GM21825 (cell line): ENCODE results near the gene SRPK1.
"Not testable (repeated sequence)": the region's sequence is repeated elsewhere in the genome, so short reads cannot be mapped to it uniquely, and the experiment has no call there.

Experiments used
- ATAC-seq: cut with Tn5 transposase; IDR thresholded peaks from one replicate; pipeline ENCODE4 v1.9.1; 2021; ENCODE audit warnings: mild to moderate bottlenecking, moderate library complexity; ENCODE audit not compliant: unreplicated experiment

SRPK1 gene

DNA sequence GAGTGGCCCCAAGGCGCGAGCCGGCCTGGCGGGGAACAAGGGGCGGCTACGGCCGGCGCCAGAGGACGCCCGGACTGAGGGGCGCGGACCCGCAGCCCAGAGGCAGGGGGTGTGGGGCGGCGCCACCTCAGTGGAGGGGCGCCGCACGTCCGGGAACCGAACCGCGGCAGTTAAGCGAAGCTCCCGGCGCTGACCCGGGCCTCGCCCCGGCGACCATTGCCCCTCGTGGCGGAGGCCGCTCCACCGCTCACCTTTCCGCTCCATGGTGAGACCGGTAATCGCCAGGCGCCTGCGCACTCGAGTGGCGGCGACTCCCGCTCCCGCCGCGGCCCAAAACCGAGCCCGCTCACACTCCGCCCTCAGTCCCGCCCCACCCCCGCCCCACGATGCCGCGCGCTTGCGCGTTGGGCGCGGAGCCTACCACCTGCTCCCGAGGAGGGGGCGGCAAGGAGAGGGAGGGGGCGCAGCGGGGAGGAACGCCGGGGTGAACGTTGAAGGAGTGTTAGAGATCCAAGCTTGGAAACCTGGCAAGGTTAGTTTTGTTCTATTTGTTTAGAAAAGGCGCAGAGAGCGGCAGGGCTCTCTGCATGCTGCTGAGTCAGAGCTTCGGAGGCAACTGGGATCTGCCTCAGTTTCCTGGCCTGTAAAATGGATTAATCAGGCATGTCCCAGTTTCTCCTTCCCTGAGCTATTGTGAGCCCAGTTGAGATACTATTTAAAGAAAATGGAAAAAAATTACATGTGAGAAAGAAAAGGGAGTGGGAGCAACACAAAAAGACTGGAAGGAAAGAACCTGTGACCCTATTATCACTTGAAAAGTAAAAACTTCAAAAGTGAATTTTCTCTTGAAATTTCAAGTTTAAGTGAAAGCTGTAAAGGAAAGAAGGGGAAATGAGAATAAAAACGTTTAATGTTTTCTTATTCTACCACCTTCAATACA is at the start of gene SRPK1:
SRPK1 (minus strand) TSS at position 306 of the 940 bp plus-strand sequence; CDS start at position 264, 42 bp downstream.
- peak; percentile 69 for ATAC-seq

GRCh38 chr6:35970181-35970580 is 49.3 kb upstream of the SRPK1 start:
- no peak for ATAC-seq

GRCh38 chr6:35969646-35970045 is 48.7 kb upstream of the SRPK1 start:
- ATAC-seq = no peak

DNA sequence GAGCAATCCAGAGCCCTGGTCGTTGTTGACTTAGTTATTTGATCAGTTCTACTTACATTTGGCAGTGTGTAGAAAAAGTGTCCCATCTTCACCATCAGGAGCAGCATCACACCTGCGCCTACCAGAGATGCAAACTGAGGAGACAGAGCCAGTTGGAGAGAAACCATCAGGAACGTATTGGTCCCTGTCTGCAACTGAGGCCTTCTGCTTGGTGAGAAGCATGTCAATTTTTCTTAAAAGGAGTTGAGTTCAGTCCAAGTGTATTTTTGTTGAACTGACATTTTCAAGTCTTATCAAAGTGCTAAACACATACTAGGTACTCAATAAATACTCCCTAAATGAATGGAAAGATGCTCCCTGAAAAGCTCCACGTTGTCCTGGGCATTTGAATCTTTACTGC is 47.9 kb upstream of the SRPK1 start:
- no peak for ATAC-seq

- ATAC-seq = no peak
Observed at GRCh38 chr6:35967076-35967774, 46.3 kb upstream of the SRPK1 start.

DNA sequence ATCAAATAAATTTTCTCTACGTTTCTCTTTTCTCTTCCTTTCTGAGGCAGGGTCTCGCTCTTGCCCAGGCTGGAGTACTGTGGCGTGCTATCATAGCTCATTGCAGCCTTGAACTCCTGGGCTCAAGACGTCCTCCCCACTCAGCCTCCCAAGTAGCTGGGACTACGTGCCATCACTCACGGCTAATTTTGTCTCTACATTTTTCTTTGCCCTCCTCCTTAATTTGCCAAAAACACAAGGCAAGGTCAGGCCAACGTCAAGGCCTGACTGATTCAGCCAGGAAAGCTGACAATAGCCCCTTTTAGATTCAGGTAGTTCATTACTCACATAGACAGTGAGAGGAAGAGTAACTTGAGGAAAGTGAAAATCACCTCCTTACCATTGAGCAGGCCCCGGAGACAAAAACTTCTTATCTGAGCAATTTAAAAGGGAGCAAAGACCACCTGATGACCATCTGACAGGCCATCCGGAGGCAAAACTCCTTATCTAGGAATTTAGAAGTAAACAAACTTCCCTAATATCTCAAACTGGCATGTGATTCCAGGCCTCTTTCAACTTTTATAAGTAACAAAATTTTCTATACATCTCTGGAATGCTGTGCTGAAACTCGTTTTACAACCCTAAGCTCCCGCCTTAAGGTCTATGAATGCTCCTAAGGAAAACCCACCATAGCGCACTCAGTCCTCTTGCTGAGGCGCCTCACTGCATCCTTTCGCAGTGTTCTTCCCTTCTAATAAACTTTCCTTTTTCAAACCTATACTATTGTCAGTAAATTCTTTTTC is 42.1 kb upstream of the SRPK1 start:
- no peak for ATAC-seq

DNA sequence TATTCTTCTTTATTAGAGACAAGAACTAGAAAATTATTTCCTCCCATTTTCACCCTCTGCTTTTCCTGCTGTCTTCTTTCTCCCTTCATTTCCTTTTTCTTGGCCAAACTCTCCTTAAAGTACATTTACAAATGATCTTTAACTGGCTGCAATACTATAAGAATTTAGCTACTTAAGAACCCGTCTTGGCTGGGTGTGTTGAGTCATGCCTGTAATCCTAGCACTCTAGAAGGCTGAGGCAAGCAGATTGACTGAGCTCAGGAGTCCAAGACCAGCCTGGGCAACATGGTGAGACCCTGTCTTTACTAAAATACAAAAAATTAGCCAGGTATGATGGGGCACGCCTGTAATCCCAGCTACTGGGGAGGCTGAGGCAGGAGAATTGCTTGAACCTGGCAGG is 39.3 kb upstream of the SRPK1 start:
- no peak for ATAC-seq

DNA sequence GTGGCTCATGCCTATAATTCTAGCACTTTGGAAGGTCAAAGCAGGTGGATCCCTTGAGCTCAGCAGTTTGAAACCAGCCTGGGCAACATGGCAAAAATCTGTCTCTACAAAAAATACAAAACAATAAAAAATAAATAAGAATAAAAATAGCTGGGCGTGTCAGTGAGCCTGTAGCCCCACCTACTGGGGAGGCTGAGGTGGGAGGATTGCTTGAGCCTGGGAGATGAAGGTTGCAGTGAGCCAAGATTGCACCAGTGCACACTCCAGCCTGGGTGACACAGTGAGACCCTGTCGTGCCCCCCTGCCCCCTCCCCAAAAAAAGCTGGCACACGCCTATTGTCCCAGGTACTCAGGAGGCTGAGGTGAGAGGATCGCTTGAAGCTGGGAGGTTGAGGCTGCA is 35.1 kb upstream of the SRPK1 start:
- no peak for ATAC-seq

DNA sequence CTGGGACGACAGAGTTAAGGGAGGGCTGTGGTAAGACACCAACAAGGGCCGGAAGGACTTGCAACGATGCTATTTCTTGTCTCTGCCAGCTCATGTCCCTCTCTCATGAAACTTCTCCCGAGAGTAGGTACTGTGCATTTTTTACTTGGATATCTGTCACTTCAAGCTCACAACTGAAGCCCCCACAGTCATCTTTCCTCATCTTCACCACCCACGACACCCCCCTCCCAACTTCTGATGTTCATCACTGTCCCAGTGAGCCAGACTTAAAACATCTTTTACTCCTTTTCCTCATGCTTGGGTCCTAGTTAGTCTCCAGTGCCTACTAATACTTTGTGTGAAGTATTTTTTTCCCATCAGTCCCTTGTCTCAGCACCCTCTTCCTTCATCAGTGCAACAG is 34.6 kb upstream of the SRPK1 start:
- no peak for ATAC-seq

DNA sequence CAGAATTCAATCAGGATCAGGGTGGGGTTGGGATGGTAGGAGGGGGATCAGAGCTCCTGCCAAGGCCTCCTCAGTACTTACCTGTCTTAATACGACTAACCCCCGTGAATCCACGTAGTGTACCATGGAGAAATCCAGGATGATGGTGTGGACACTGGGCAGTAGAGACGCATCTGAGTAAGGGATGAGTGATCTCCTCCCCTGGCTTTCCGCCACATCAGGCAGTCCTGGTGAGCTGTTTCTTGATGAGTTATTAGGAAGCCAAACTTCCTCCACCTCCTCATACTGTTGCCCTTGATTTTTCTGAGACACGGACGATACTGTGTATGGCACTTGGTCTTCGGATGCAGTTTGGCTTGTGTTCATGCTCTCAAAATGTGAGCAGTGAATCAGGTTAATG is 34.2 kb upstream of the SRPK1 start:
- ATAC-seq = no peak

GRCh38 chr6:35954333-35954732 is 33.4 kb upstream of the SRPK1 start:
- no peak for ATAC-seq

- ATAC-seq = no peak
Observed at GRCh38 chr6:35948725-35949124, 27.8 kb upstream of the SRPK1 start.

DNA sequence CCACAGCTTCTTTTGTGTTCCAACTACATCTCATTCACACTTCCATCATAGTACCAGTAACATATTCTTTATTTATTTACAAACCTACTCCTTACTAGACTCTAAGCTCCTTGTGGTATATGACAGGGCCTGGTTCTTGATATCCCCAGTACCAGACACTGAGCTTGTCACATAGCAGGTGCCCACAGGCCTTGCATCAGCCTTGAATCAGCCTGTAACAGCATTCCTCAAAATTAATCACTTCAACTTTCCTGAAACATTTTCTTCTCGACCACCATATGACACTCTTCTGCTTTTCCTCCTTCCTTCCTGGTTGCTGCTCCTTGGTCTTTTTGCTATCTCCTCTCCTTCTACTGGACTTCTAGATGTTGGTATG is 24.7 kb upstream of the SRPK1 start:
- ATAC-seq = no peak

GRCh38 chr6:35943390-35943789 is 22.5 kb upstream of the SRPK1 start:
- ATAC-seq = no peak

GRCh38 chr6:35942355-35942754 is 21.5 kb upstream of the SRPK1 start:
- no peak for ATAC-seq

DNA sequence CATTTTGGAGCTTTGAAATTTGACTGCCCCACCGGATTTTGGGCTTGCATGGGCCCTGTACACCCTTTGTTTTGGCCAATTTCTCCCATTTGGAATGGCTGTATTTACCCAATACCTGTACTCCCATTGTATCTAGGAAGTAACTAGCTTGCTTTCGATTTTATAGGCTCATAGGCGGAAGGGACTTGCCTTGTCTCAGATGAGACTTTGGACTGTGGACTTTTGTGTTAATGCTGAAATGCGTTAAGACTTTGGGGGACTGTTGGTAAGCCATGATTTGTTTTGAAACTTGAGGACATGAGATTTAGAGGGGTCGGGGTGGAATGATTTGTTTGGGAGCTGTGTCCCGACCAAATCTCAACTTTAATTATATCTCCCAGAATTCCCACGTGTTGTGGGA is 20.3 kb upstream of the SRPK1 start:
- ATAC-seq = not testable (repeated sequence)

DNA sequence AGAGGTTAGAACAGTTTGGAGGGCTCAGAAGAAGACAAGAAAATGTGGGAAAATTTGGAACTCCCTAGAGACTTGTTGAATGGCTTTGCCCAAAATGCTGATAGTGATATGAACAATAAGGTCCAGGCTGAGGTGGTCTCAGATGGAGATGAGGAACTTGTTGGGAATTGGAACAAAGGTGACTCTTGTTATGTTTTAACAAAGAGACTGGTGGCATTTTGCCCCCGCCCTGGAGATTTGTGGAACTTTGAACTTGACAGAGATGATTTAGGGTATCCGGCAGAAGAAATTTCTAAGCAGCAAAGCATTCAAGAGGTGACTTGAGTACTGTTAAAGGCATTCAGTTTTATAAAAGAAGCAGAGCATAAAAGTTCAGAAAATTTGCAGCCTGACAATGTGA is 19.1 kb upstream of the SRPK1 start:
- not testable (repeated sequence) for ATAC-seq

DNA sequence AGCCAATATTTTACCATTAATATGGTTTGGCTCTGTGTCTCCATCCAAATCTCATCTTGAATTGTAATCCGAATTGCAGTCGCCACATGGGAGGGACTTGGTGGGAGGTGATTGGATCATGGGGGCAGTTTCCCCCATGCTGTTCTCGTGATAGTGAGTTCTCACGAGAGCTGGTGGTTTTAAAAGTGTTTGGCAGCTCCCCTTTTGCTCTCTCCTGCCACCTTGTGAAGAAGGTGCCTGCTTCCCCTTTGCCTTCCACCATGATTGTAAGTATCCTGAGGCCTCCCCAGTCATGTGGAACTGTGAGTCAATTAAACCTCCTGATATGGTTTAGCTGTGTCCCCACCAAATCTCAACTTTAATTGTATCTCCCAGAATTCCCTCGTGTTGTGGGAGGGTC is 18.4 kb upstream of the SRPK1 start:
- ATAC-seq = not testable (repeated sequence)

GRCh38 chr6:35936681-35937359 is 15.9 kb upstream of the SRPK1 start:
- no peak for ATAC-seq

DNA sequence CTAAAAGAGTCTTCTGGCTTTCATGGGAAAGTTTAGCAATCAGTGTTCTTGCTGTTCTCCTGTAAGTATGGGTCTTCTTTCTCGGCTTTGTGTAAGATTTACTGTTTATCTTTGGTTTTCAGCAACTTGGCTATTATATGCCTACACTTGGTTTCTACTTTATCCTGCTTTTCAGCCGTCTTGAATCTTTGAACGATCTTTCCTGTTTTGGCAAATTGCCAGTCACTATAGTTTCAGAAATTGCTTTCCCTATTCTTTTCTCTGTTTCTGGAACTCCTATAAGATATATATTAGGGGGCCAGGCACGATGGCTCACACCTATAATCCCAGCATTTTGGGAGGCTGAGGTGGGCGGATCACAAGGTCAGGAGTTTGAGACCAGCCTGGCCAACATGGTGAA is 14.6 kb upstream of the SRPK1 start:
- no peak for ATAC-seq

GRCh38 chr6:35933844-35934243 is 12.9 kb upstream of the SRPK1 start:
- ATAC-seq = no peak
